ENCODE data around the gene BIRC3. TPM values are rescaled to one million over a fixed set of nuclear protein-coding genes. Genes with fewer than 3 reads are reported as not detected.

BIRC3 gene
- total and polyA plus RNA-seq, 2 experiments from 2014 or later = 0.79 to 0.97 TPM

- H4K20me1 ChIP-seq (ENCODE audit: insufficient read depth) = no peaks in the 10 kb centered on the region
- H3K9me2 ChIP-seq (ENCODE audit: insufficient read depth) = no peaks in the 10 kb centered on the region
- in situ Hi-C loops (cut with MboI) = no loop called here
- TF ChIP-seq EZH2 (IDR thresholded peaks at IDR 0.05; ENCODE audit: insufficient read depth, poor library complexity, severe bottlenecking) = no peak
- peaks cover 43% of the 10 kb centered on the region for H3K4me1 ChIP-seq (ENCODE audit: insufficient read depth)
- DNase-seq = peak; percentile 74
- 31 to 51% methylated on average over 2 of the region's 2 CpGs for WGBS, 2 experiments (ENCODE audit: low coverage in 1 of 2, low lambda C conversion rate in 2 of 2, missing lambda C conversion rate in 2 of 2)
- peaks cover 45% of the 10 kb centered on the region for H3F3A ChIP-seq (ENCODE audit: insufficient read depth)
- H3K4me2 ChIP-seq (ENCODE audit: unreplicated experiment) = peak overlapping the region; percentile 90
- no peak overlapping the region for H2AFZ ChIP-seq
- H3K36me3 ChIP-seq (ENCODE audit: low read depth) = no peaks in the 10 kb centered on the region
- H3K9ac ChIP-seq = no peak overlapping the region
- no peak overlapping the region for H3K27ac ChIP-seq
- no peaks in the 10 kb centered on the region for H3K9me3 ChIP-seq (ENCODE audit: low read depth)
- no peak overlapping the region for H3K4me3 ChIP-seq
- H3K79me2 ChIP-seq (ENCODE audit: insufficient read depth) = no peaks in the 10 kb centered on the region
- H3K27me3 ChIP-seq (replicated peaks; ENCODE audit: insufficient read depth) = no peaks in the 10 kb centered on the region
These were observed 47.4 kb upstream of the BIRC3 start for GRCh38 chr11:102269927-102270326.

GRCh38 chr11:102272047-102272824 is 45.0 kb upstream of the BIRC3 start:
- H3K36me3 ChIP-seq (ENCODE audit: low read depth) = no peaks in the 10 kb centered on the region
- in situ Hi-C loops (cut with MboI) = no loop called here
- H3K9ac ChIP-seq = no peak overlapping the region
- H3K4me2 ChIP-seq (ENCODE audit: unreplicated experiment) = no peak overlapping the region
- H3K9me3 ChIP-seq (ENCODE audit: low read depth) = no peaks in the 10 kb centered on the region
- WGBS, 2 experiments (ENCODE audit: low coverage in 1 of 2, low lambda C conversion rate in 2 of 2, missing lambda C conversion rate in 2 of 2) = 85 to 90% methylated on average over 10 of the region's 10 CpGs
- no peak overlapping the region for H3K4me3 ChIP-seq
- no peak for TF ChIP-seq EZH2 (IDR thresholded peaks at IDR 0.05; ENCODE audit: insufficient read depth, poor library complexity, severe bottlenecking)
- no peak for TF ChIP-seq EZH2phosphoT487 (IDR thresholded peaks at IDR 0.05; ENCODE audit: insufficient read depth, low read depth)
- no peaks in the 10 kb centered on the region for H4K20me1 ChIP-seq (ENCODE audit: insufficient read depth)
- no peaks in the 10 kb centered on the region for H3K79me2 ChIP-seq (ENCODE audit: insufficient read depth)
- no peaks in the 10 kb centered on the region for H3K9me2 ChIP-seq (ENCODE audit: insufficient read depth)
- H3K27ac ChIP-seq = no peak overlapping the region
- no peak for DNase-seq
- peaks cover 42% of the 10 kb centered on the region for H3K4me1 ChIP-seq (ENCODE audit: insufficient read depth)
- H2AFZ ChIP-seq = no peak overlapping the region
- no peaks in the 10 kb centered on the region for H3K27me3 ChIP-seq (replicated peaks; ENCODE audit: insufficient read depth)
- H3F3A ChIP-seq (ENCODE audit: insufficient read depth) = peaks cover 38% of the 10 kb centered on the region

- no peak for DNase-seq
- in situ Hi-C loops (cut with MboI) = no loop called here
- Histone ChIP-seq H3K9ac (no peak overlapping the region), H3K4me2 (ENCODE audit: unreplicated experiment) (no peak overlapping the region), H3K9me2 (ENCODE audit: insufficient read depth) (no peaks in the 10 kb centered on the region), H3K4me3 (no peak overlapping the region), H3K27me3 (replicated peaks; ENCODE audit: insufficient read depth) (no peaks in the 10 kb centered on the region), H3K36me3 (ENCODE audit: low read depth) (no peaks in the 10 kb centered on the region), H2AFZ (no peak overlapping the region), H3K4me1 (ENCODE audit: insufficient read depth) (peaks cover 30% of the 10 kb centered on the region), H3K79me2 (ENCODE audit: insufficient read depth) (no peaks in the 10 kb centered on the region), H4K20me1 (ENCODE audit: insufficient read depth) (no peaks in the 10 kb centered on the region), H3K9me3 (ENCODE audit: low read depth) (no peaks in the 10 kb centered on the region), H3K27ac (no peak overlapping the region), H3F3A (ENCODE audit: insufficient read depth) (peaks cover 26% of the 10 kb centered on the region)
- no peak for TF ChIP-seq EZH2phosphoT487 (IDR thresholded peaks at IDR 0.05; ENCODE audit: insufficient read depth, low read depth)
- TF ChIP-seq EZH2 (IDR thresholded peaks at IDR 0.05; ENCODE audit: insufficient read depth, poor library complexity, severe bottlenecking) = no peak
- 84 to 88% methylated on average over 3 of the region's 3 CpGs for WGBS, 2 experiments (ENCODE audit: low coverage in 1 of 2, low lambda C conversion rate in 2 of 2, missing lambda C conversion rate in 2 of 2)
These were observed 42.7 kb upstream of the BIRC3 start for GRCh38 chr11:102274628-102275027.

- Histone ChIP-seq H3K4me2 (ENCODE audit: unreplicated experiment) (no peak overlapping the region), H3K9me3 (ENCODE audit: low read depth) (no peaks in the 10 kb centered on the region), H3K36me3 (ENCODE audit: low read depth) (no peaks in the 10 kb centered on the region), H4K20me1 (ENCODE audit: insufficient read depth) (no peaks in the 10 kb centered on the region), H3K9me2 (ENCODE audit: insufficient read depth) (no peaks in the 10 kb centered on the region), H3K27ac (no peak overlapping the region), H3F3A (ENCODE audit: insufficient read depth) (peaks cover 22% of the 10 kb centered on the region), H3K79me2 (ENCODE audit: insufficient read depth) (no peaks in the 10 kb centered on the region), H3K4me1 (ENCODE audit: insufficient read depth) (peaks cover 24% of the 10 kb centered on the region), H3K27me3 (replicated peaks; ENCODE audit: insufficient read depth) (no peaks in the 10 kb centered on the region), H3K4me3 (no peak overlapping the region), H2AFZ (0 out of 2 replicates have a peak overlapping the region, but pooled peaks have one; percentile 11), H3K9ac (no peak overlapping the region)
- in situ Hi-C loops (cut with MboI) = no loop called here
- WGBS, 2 experiments (ENCODE audit: low coverage in 1 of 2, low lambda C conversion rate in 2 of 2, missing lambda C conversion rate in 2 of 2) = 10 to 20% methylated on average over 4 of the region's 4 CpGs
- TF ChIP-seq EZH2phosphoT487 (IDR thresholded peaks at IDR 0.05; ENCODE audit: insufficient read depth, low read depth) = no peak
- no peak for TF ChIP-seq EZH2 (IDR thresholded peaks at IDR 0.05; ENCODE audit: insufficient read depth, poor library complexity, severe bottlenecking)
- peak; percentile 54 for DNase-seq
These were observed 40.9 kb upstream of the BIRC3 start for GRCh38 chr11:102276362-102276761.
